H9 (cell line): Measurements from ENCODE around the gene PISD. TPM values are rescaled to one million over a fixed set of nuclear protein-coding genes. Genes with fewer than 3 reads are reported as not detected.
"Not testable (repeated sequence)": the region's sequence is repeated elsewhere in the genome, so short reads cannot be mapped to it uniquely, and the experiment has no call there.

Experiments used
- DNase-seq: peaks from one replicate; pipeline ENCODE4 v3.0.0-alpha.2; 2017
- H2AFZ ChIP-seq: one replicate; pipeline ENCODE4 v1.6.1; 2013; ENCODE audit warnings: mild to moderate bottlenecking, low read length, control low read depth, moderate library complexity
- H2AK5ac ChIP-seq: 2 replicates; pipeline ENCODE4 v1.6.1; 2013; ENCODE audit warnings: low read length, control low read depth, mixed read lengths; ENCODE audit not compliant: insufficient read length
- H2BK120ac ChIP-seq: one replicate; pipeline ENCODE4 v1.6.1; 2013; ENCODE audit warnings: low read depth, mild to moderate bottlenecking, low read length, control low read depth, inconsistent platforms; ENCODE audit not compliant: poor library complexity, severe bottlenecking
- H2BK12ac ChIP-seq: 2 replicates; pipeline ENCODE4 v1.6.1; 2013; ENCODE audit warnings: low read length, control low read depth, mixed read lengths, low read depth; ENCODE audit not compliant: insufficient read length
- H2BK15ac ChIP-seq: 2 replicates; pipeline ENCODE4 v1.6.1; 2013; ENCODE audit warnings: low read depth, low read length, control low read depth
- H2BK20ac ChIP-seq: one replicate; pipeline ENCODE4 v1.6.1; 2013; ENCODE audit warnings: low read depth, mild to moderate bottlenecking, low read length, control low read depth, inconsistent platforms; ENCODE audit not compliant: poor library complexity, severe bottlenecking
- H2BK5ac ChIP-seq: 2 replicates; pipeline ENCODE4 v1.6.1; 2013; ENCODE audit warnings: low read length, control low read depth, mixed read lengths; ENCODE audit not compliant: insufficient read length
- H3K14ac ChIP-seq: 2 replicates; pipeline ENCODE4 v1.6.1; 2013; ENCODE audit warnings: low read length, control low read depth; ENCODE audit not compliant: insufficient read depth
- H3K18ac ChIP-seq: 2 replicates; pipeline ENCODE4 v1.6.1; 2013; ENCODE audit warnings: low read depth, mild to moderate bottlenecking, mixed read lengths, low read length, control low read depth; ENCODE audit not compliant: insufficient read length
- H3K23ac ChIP-seq: 2 replicates; pipeline ENCODE4 v1.6.1; 2013; ENCODE audit warnings: low read length, control low read depth, mixed read lengths, low read depth; ENCODE audit not compliant: insufficient read length
- H3K23me2 ChIP-seq: 2 replicates; pipeline ENCODE4 v1.6.1; 2013; ENCODE audit warnings: low read depth, mild to moderate bottlenecking, mixed read lengths, low read length, control low read depth; ENCODE audit not compliant: insufficient read length, poor library complexity, severe bottlenecking
- H3K27ac ChIP-seq: 2 replicates; pipeline ENCODE4 v1.5.1; 2013; ENCODE audit warnings: low read length, control low read depth, mixed read lengths, low read depth; ENCODE audit not compliant: insufficient read length
- H3K27me3 ChIP-seq: 2 replicates; pipeline ENCODE4 v1.6.1; 2013; ENCODE audit warnings: low read length, control low read depth, inconsistent platforms; ENCODE audit not compliant: insufficient read depth
- H3K4ac ChIP-seq: 2 replicates; pipeline ENCODE4 v1.6.1; 2013; ENCODE audit warnings: low read depth, mild to moderate bottlenecking, control low read depth, inconsistent platforms, low read length, moderate library complexity
- H3K4me1 ChIP-seq: 2 replicates; pipeline ENCODE4 v1.6.1; 2013; ENCODE audit warnings: low read length, control low read depth, inconsistent platforms; ENCODE audit not compliant: insufficient read depth
- H3K4me2 ChIP-seq: 2 replicates; pipeline ENCODE4 v1.6.1; 2013; ENCODE audit warnings: low read length, control low read depth, mixed read lengths; ENCODE audit not compliant: insufficient read length, insufficient read depth
- H3K56ac ChIP-seq: 2 replicates; pipeline ENCODE4 v1.6.1; 2013; ENCODE audit warnings: low read depth, mild to moderate bottlenecking, mixed read lengths, low read length, control low read depth; ENCODE audit not compliant: insufficient read length
- H3K79me1 ChIP-seq: 2 replicates; pipeline ENCODE4 v1.6.1; 2013; ENCODE audit warnings: low read depth, mild to moderate bottlenecking, moderate library complexity, low read length, control low read depth, inconsistent platforms; ENCODE audit not compliant: insufficient read depth, poor library complexity, severe bottlenecking
- H3K79me2 ChIP-seq: 2 replicates; pipeline ENCODE4 v1.6.1; 2013; ENCODE audit warnings: low read length, control low read depth, inconsistent platforms; ENCODE audit not compliant: insufficient read depth
- H3K9ac ChIP-seq: 2 replicates; pipeline ENCODE4 v1.6.1; 2013; ENCODE audit warnings: low read length, control low read depth, mixed read lengths; ENCODE audit not compliant: insufficient read length; ENCODE audit errors: extremely low read depth
- H3K9me3 ChIP-seq: one replicate; pipeline ENCODE4 v1.6.1; 2013; ENCODE audit warnings: low read depth, low read length, inconsistent platforms; ENCODE audit not compliant: control insufficient read depth
- H3T11ph ChIP-seq: one replicate; pipeline ENCODE4 v1.6.1; 2013; ENCODE audit warnings: mild to moderate bottlenecking, low read length, control low read depth, inconsistent platforms
- H4K20me1 ChIP-seq: one replicate; pipeline ENCODE4 v1.6.1; 2013; ENCODE audit not compliant: control insufficient read depth, insufficient read length, insufficient read depth
- H4K5ac ChIP-seq: 2 replicates; pipeline ENCODE4 v1.6.1; 2013; ENCODE audit warnings: low read depth, mild to moderate bottlenecking, mixed read lengths, low read length, control low read depth; ENCODE audit not compliant: insufficient read length
- H4K8ac ChIP-seq: replicated peaks from 2 replicates; pipeline ENCODE4 v1.6.1; 2013; ENCODE audit warnings: low read length, control low read depth, mixed read lengths, low read depth; ENCODE audit not compliant: insufficient read length
- H4K91ac ChIP-seq: 2 replicates; pipeline ENCODE4 v1.6.1; 2013; ENCODE audit warnings: low read depth, mild to moderate bottlenecking, moderate library complexity, mixed read lengths, low read length, control low read depth; ENCODE audit not compliant: insufficient read length
- H3K27ac Mint-ChIP-seq, 3 experiments: 2 replicates in 2 of 3; 3 replicates in 1 of 3; pipeline ENCODE4 v1.8.0; 2020 to 2021; ENCODE audit warnings: mixed read lengths in 3 of 3, mild to moderate bottlenecking in 1 of 3, moderate library complexity in 1 of 3
- H3K27me3 Mint-ChIP-seq: 2 replicates; pipeline ENCODE4 v1.8.0; 2021; ENCODE audit warnings: low read depth, mild to moderate bottlenecking, moderate library complexity, mixed read lengths
- H3K36me3 Mint-ChIP-seq, 3 experiments: 2 replicates in 2 of 3; 3 replicates in 1 of 3; pipeline ENCODE4 v1.8.0; 2020 to 2021; ENCODE audit warnings: low read depth in 3 of 3, mixed read lengths in 3 of 3; ENCODE audit not compliant: insufficient read depth in 1 of 3
- H3K4me1 Mint-ChIP-seq, 2 experiments: 2 replicates each; pipeline ENCODE4 v1.8.0; 2020; ENCODE audit warnings: mixed read lengths in 2 of 2
- H3K4me3 Mint-ChIP-seq, 2 experiments: 2 replicates in 1 of 2; 3 replicates in 1 of 2; pipeline ENCODE4 v1.8.0; 2020 to 2021; ENCODE audit warnings: mild to moderate bottlenecking in 2 of 2, mixed read lengths in 2 of 2, moderate library complexity in 1 of 2
- H3K9me3 Mint-ChIP-seq, 2 experiments: 2 replicates in 1 of 2; 3 replicates in 1 of 2; pipeline ENCODE4 v1.8.0; 2020; ENCODE audit warnings: mild to moderate bottlenecking in 2 of 2, mixed read lengths in 2 of 2, moderate library complexity in 1 of 2
- CTCF ChIP-seq: fragments of 200-600 bp; sonication (generic); conservative IDR thresholded peaks from 3 replicates; pipeline ENCODE4 v1.8.0; 2021; ENCODE audit warnings: antibody characterized with exemption, mild to moderate bottlenecking
- WGBS: extraction: QIAGEN DNeasy Blood & Tissue Kit; methylation state at CpG from one replicate; pipeline ENCODE4 v1.1.7; 2013; ENCODE audit warnings: missing lambda C conversion rate, low lambda C conversion rate, mixed read lengths; ENCODE audit not compliant: insufficient read length; ENCODE audit errors: extremely low coverage; 5-methylcytosine and 5-hydroxymethylcytosine counted together
- total RNA-seq: library from RNA; stranded (reverse); gene quantifications from 2 replicates; pipeline ENCODE4 v1.2.1, GENCODE V29; 2021

PISD gene
- total RNA-seq, 1 experiment from 2014 or later = 62.0 TPM

- no peak overlapping the region for H3K27ac ChIP-seq
- H4K8ac ChIP-seq = no peak overlapping the region
- no peaks in the 10 kb centered on the region for H3K79me1 ChIP-seq
- no peak overlapping the region for H3K4ac ChIP-seq
- no peak overlapping the region for H3K4me3 Mint-ChIP-seq
- H3K9me3 Mint-ChIP-seq = no peaks in the 10 kb centered on the region
- H3K23ac ChIP-seq = no peak overlapping the region
- no peak overlapping the region for H2AFZ ChIP-seq
- no peak overlapping the region for H4K5ac ChIP-seq
- no peak overlapping the region for H2BK120ac ChIP-seq
- H2BK20ac ChIP-seq = no peak overlapping the region
- H3K4me1 ChIP-seq = no peaks in the 10 kb centered on the region
- H3K9ac ChIP-seq = no peak overlapping the region
- H2BK12ac ChIP-seq = no peak overlapping the region
- peak overlapping the region in 2 of 3 experiments; percentile 65 to 81; a peak in 1 of 7 replicates for H3K27ac Mint-ChIP-seq
- TF ChIP-seq CTCF = no peak
- no peak overlapping the region for H2AK5ac ChIP-seq
- H3K18ac ChIP-seq = no peak overlapping the region
- H3K23me2 ChIP-seq = no peaks in the 10 kb centered on the region
- DNase-seq = no peak
- H3K9me3 ChIP-seq = no peaks in the 10 kb centered on the region
- H3K14ac ChIP-seq = no peak overlapping the region
- no peaks in the 10 kb centered on the region for H3K79me2 ChIP-seq
- no peak overlapping the region for H3K56ac ChIP-seq
- H3K27me3 Mint-ChIP-seq = no peaks in the 10 kb centered on the region
- no peaks in the 10 kb centered on the region for H3K4me1 Mint-ChIP-seq
- H4K20me1 ChIP-seq = no peaks in the 10 kb centered on the region
- WGBS = no CpG with 5 or more reads among the region's 4 CpGs
- no peak overlapping the region for H2BK15ac ChIP-seq
- peaks cover 46 to 89% (median 80%) of the 10 kb centered on the region in 3 experiments for H3K36me3 Mint-ChIP-seq
- H4K91ac ChIP-seq = no peak overlapping the region
- H3K4me2 ChIP-seq = no peak overlapping the region
- no peaks in the 10 kb centered on the region for H3K27me3 ChIP-seq
- no peak overlapping the region for H3T11ph ChIP-seq
- H2BK5ac ChIP-seq = no peak overlapping the region
Observed at GRCh38 chr22:31695423-31695822, 33.4 kb upstream of the PISD start.

- H3K4me1 ChIP-seq, H3K27ac ChIP-seq, H3T11ph ChIP-seq, H3K4me1 Mint-ChIP-seq, H3K14ac ChIP-seq, H2BK5ac ChIP-seq, H3K4me3 Mint-ChIP-seq, H2BK120ac ChIP-seq, H3K27me3 Mint-ChIP-seq, H3K23me2 ChIP-seq, H4K5ac ChIP-seq, H4K91ac ChIP-seq, H2BK20ac ChIP-seq, H3K27ac Mint-ChIP-seq, H4K20me1 ChIP-seq, H3K9me3 Mint-ChIP-seq, H3K9ac ChIP-seq, H3K18ac ChIP-seq, H3K4me2 ChIP-seq, H3K23ac ChIP-seq, H3K4ac ChIP-seq, DNase-seq, H3K79me2 ChIP-seq, H3K27me3 ChIP-seq, H3K9me3 ChIP-seq, H2BK15ac ChIP-seq, H2AFZ ChIP-seq, H3K79me1 ChIP-seq, H2AK5ac ChIP-seq, H3K56ac ChIP-seq, H2BK12ac ChIP-seq, H4K8ac ChIP-seq: not testable (repeated sequence)
- peaks cover 36 to 83% (median 74%) of the 10 kb centered on the region in 3 experiments for H3K36me3 Mint-ChIP-seq
- no CpG with 5 or more reads among the region's 11 CpGs for WGBS
Observed at GRCh38 chr22:31694046-31694445, 32.0 kb upstream of the PISD start.
